ENCODE results near the gene KCTD5. TPM values are rescaled to one million over a fixed set of nuclear protein-coding genes. Genes with fewer than 3 reads are reported as not detected.
A peak's percentile ranks its signal among the peaks of the same experiment; 100 is the strongest.

KCTD5 gene
- total and polyA plus RNA-seq, 9 of the 15 experiments (the other 6 are each of a cell fraction or from before 2014, with no cell fraction given), result 0.73 to 58.3 (median 32.3) TPM

GRCh38 chr16:2682209-2683021, at the start of gene KCTD5 (continued):
- TF ChIP-seq ZKSCAN3 (CRISPR knock-in tag; IDR thresholded peaks at IDR 0.05), result no peak
- TF ChIP-seq CC2D1A (IDR thresholded peaks at IDR 0.05), result no peak
- TF ChIP-seq SP1 (CRISPR knock-in tag; IDR thresholded peaks at IDR 0.05), result peak; percentile 100
- TF ChIP-seq MBD2 (IDR thresholded peaks at IDR 0.05; ENCODE audit: borderline replicate concordance, low read depth), result peak; percentile 93
- TF ChIP-seq ETV5 (CRISPR knock-in tag; IDR thresholded peaks at IDR 0.05; ENCODE audit: low read depth), result peak; percentile 97
- peak; percentile 84 for TF ChIP-seq CBX1 (IDR thresholded peaks at IDR 0.05; ENCODE audit: low read depth)
- TF ChIP-seq SPI1 (IDR thresholded peaks at IDR 0.05; ENCODE audit: borderline replicate concordance, low read depth, low read length), result no peak
- no peak for TF ChIP-seq EWSR1 (IDR thresholded peaks at IDR 0.05; ENCODE audit: borderline replicate concordance, low read depth, partially characterized antibody)
- 0 out of 2 replicates have a peak, but pooled peaks have one; percentile 43 for TF ChIP-seq GATAD2B (IDR thresholded peaks at IDR 0.05; ENCODE audit: borderline replicate concordance)
- TF ChIP-seq ZNF592 (IDR thresholded peaks at IDR 0.05), result peak; percentile 89
- no peak for TF ChIP-seq MTA2 (IDR thresholded peaks at IDR 0.05; ENCODE audit: low read depth)
- TF ChIP-seq HIVEP1 (CRISPR knock-in tag; IDR thresholded peaks at IDR 0.05), result no peak
- TF ChIP-seq ZNF436 (CRISPR knock-in tag; IDR thresholded peaks at IDR 0.05), result no peak
- TF ChIP-seq ZNF324 (CRISPR knock-in tag; IDR thresholded peaks at IDR 0.05), result no peak
- TF ChIP-seq KAT7 (CRISPR knock-in tag; IDR thresholded peaks at IDR 0.05; ENCODE audit: borderline replicate concordance), result peak; percentile 90; the same call in 1 of the 2 replicates
- no peak for TF ChIP-seq ZNF79 (CRISPR knock-in tag; IDR thresholded peaks at IDR 0.05; ENCODE audit: low read depth)
- peak; percentile 39; the same call in 1 of the 2 replicates for TF ChIP-seq TFE3 (CRISPR knock-in tag; IDR thresholded peaks at IDR 0.05)
- no peak for TF ChIP-seq ZFP1 (CRISPR knock-in tag; IDR thresholded peaks at IDR 0.05)
- TF ChIP-seq ZNF232 (CRISPR knock-in tag; IDR thresholded peaks at IDR 0.05), result no peak
- peak; percentile 75; the same call in 1 of the 2 replicates for TF ChIP-seq MXI1 (IDR thresholded peaks at IDR 0.05; ENCODE audit: low read depth, low read length)
- no peak for TF ChIP-seq EZH2 (IDR thresholded peaks at IDR 0.05; ENCODE audit: borderline replicate concordance, low read depth, low read length)
- no peak for TF ChIP-seq RFX1 (IDR thresholded peaks at IDR 0.05)
- no peak for TF ChIP-seq MTF1 (CRISPR knock-in tag; IDR thresholded peaks at IDR 0.05; ENCODE audit: borderline replicate concordance)
